ENCODE data around the gene HECW1.

The HECW1 gene

DNA sequence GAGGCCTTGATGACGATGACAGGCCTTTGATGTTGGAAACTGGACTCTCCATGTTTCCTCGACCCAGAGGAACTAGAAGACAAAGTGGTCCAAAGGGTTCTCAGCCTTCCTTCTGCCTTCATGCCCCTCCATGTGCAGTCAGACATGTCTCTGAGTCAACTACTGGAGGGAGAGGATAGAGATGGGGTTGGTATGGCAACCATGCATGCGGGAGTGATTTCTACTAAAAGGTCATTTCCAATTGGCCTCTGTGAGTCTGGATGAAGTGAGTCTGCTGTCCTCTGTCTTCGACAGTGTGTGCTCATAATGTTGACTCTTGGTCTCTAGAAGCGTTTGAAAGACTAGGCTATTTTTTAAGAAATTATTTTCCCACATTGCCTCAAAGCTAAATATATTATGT, 499.7 kb downstream of the HECW1 start:
- no peak for DNase-seq (ENCODE audit: low read depth in 3 of 3)

DNA sequence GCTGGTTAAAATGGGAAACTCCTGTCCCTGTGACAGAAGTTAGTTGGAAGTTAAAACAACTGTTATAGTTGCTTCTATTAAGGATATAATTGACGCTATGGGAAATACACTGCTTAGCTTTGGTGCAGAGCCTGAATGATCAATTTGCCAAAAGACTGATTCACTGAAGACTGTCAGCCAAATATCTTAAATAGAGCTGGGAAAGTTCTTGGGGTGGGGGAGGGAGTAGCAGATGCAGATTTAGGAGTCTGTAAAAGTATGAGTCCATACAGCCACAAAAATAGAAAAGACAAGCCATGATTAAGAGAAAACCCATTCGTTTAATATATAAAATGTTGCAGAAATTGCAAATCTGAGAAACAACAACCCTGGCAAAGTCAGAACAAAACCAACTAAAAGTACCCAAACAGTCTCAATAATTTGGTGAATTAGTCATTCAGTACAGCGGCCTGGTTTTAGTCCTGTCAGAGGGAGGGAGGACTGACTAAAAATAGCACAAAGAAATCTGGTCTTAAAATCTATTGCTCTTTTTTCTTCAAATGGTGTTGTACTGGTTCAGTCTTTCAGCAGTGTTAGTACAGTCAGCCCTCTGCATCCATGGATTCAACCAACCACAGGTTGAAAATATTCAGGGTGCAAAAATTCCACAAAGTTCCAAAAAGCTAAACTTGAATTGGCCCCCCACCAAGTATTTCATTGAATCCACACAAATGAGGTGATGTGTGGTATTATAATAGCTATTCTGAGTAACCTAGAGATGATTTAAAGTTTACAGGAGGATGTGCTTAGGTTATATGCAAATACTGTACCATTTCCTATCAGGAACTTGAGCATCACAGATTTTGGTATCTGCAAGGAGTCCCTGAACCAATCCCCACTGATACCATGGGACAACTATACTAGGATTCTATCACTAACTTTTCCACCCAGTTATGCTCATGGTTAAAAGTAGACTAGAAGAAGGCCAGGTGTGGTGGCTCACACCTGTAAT, 500.4 kb downstream of the HECW1 start:
- no peak for DNase-seq (ENCODE audit: low read depth in 3 of 3)
